Liver (tissue), 9 donors: ENCODE measurements around the gene TNFSF15. TPM values are rescaled to one million over a fixed set of nuclear protein-coding genes. Genes with fewer than 3 reads are reported as not detected.
A peak's percentile ranks its signal among the peaks of the same experiment; 100 is the strongest.
"Not testable (repeated sequence)": the region's sequence is repeated elsewhere in the genome, so short reads cannot be mapped to it uniquely, and the experiment has no call there.

Experiments
- DNase-seq: peaks from one replicate; pipeline ENCODE4 v3.0.0-alpha.2; 2017; ENCODE audit warnings: low spot score
- H3K27ac ChIP-seq, 2 donors: one replicate each; pipeline ENCODE4 v1.7.0; 2013; ENCODE audit warnings: inconsistent platforms in 2 of 2, low read length in 2 of 2, control low read depth in 1 of 2, low read depth in 1 of 2, mild to moderate bottlenecking in 1 of 2
- H3K27me3 ChIP-seq, 4 donors: one replicate each; pipeline versions ENCODE4 v1.6.1 to v1.7.0; 2013; ENCODE audit warnings: low read length in 3 of 4, inconsistent platforms in 1 of 4, mild to moderate bottlenecking in 1 of 4, moderate library complexity in 1 of 4; ENCODE audit not compliant: control insufficient read depth in 4 of 4, insufficient read depth in 4 of 4
- H3K36me3 ChIP-seq, 4 donors: one replicate each; pipeline versions ENCODE4 v1.6.1 to v1.7.0; 2013; ENCODE audit warnings: low read length in 3 of 4, mild to moderate bottlenecking in 3 of 4, low read depth in 1 of 4, moderate library complexity in 1 of 4; ENCODE audit not compliant: control insufficient read depth in 4 of 4, insufficient read depth in 3 of 4
- H3K4me1 ChIP-seq, 4 donors: one replicate each; pipeline versions ENCODE4 v1.6.1 to v1.7.0; 2013; ENCODE audit warnings: low read length in 3 of 4, mild to moderate bottlenecking in 3 of 4, moderate library complexity in 1 of 4; ENCODE audit not compliant: control insufficient read depth in 4 of 4, insufficient read depth in 4 of 4
- H3K4me3 ChIP-seq, 3 donors: one replicate each; pipeline versions ENCODE4 v1.6.1 to v1.7.0; 2013; ENCODE audit warnings: low read length in 3 of 3, control low read depth in 1 of 3, low read depth in 1 of 3, mild to moderate bottlenecking in 1 of 3
- H3K9ac ChIP-seq, 2 donors: one replicate each; pipeline ENCODE4 v1.7.0; 2013; ENCODE audit warnings: low read length in 2 of 2, mild to moderate bottlenecking in 2 of 2, moderate library complexity in 2 of 2, control low read depth in 1 of 2, low read depth in 1 of 2
- H3K9me3 ChIP-seq, 4 donors: one replicate each; pipeline versions ENCODE4 v1.6.1 to v1.7.0; 2013; ENCODE audit warnings: low read length in 3 of 4; ENCODE audit not compliant: control insufficient read depth in 4 of 4
- CTCF ChIP-seq: fragments of 150-350 bp; IDR thresholded peaks from 2 replicates; pipeline ENCODE4 v1.5.1; 2017; ENCODE audit warnings: improper control_type of control experiment, low read depth, low read length; ENCODE audit not compliant: missing input control
- EGR1 ChIP-seq, 2 donors: IDR thresholded peaks; 2 replicates each; pipeline ENCODE4 v1.6.1; 2016 to 2018; ENCODE audit warnings: antibody characterized with exemption in 2 of 2, low read depth in 2 of 2
- FOXA1 ChIP-seq: IDR thresholded peaks from 2 replicates; pipeline ENCODE4 v1.6.1; 2016; ENCODE audit warnings: antibody characterized with exemption
- FOXA2 ChIP-seq: IDR thresholded peaks from 2 replicates; pipeline ENCODE4 v1.6.1; 2016; ENCODE audit warnings: antibody characterized with exemption
- GABPA ChIP-seq, 2 donors: IDR thresholded peaks in 1 of 2; conservative IDR thresholded peaks in 1 of 2; 2 replicates each; pipeline ENCODE4 v1.6.1; 2016; ENCODE audit warnings: antibody characterized with exemption in 2 of 2, mild to moderate bottlenecking in 1 of 2, moderate library complexity in 1 of 2
- HNF4A ChIP-seq, 2 donors: conservative IDR thresholded peaks; 2 replicates each; pipeline ENCODE4 v1.6.1; 2016; ENCODE audit warnings: antibody characterized with exemption in 2 of 2, mild to moderate bottlenecking in 2 of 2
- JUND ChIP-seq, 2 donors: IDR thresholded peaks; 2 replicates each; pipeline ENCODE4 v1.6.1; 2016; ENCODE audit warnings: antibody characterized with exemption in 2 of 2
- RAD21 ChIP-seq, 2 donors: IDR thresholded peaks; 2 replicates each; pipeline ENCODE4 v1.6.1; 2016; ENCODE audit warnings: antibody characterized with exemption in 2 of 2, mild to moderate bottlenecking in 2 of 2
- RXRA ChIP-seq, 2 donors: IDR thresholded peaks; 2 replicates each; pipeline ENCODE4 v1.6.1; 2017 to 2018; ENCODE audit warnings: antibody characterized with exemption in 2 of 2, mild to moderate bottlenecking in 1 of 2
- SP1 ChIP-seq: IDR thresholded peaks from 2 replicates; pipeline ENCODE4 v1.6.1; 2018; ENCODE audit warnings: antibody characterized with exemption, mild to moderate bottlenecking
- TAF1 ChIP-seq: conservative IDR thresholded peaks from 2 replicates; pipeline ENCODE4 v1.6.1; 2016; ENCODE audit warnings: antibody characterized with exemption, mild to moderate bottlenecking
- YY1 ChIP-seq: IDR thresholded peaks from 2 replicates; pipeline ENCODE4 v1.6.1; 2016; ENCODE audit warnings: antibody characterized with exemption, mild to moderate bottlenecking
- WGBS: extraction: QIAGEN DNeasy Blood & Tissue Kit; methylation state at CpG from one replicate; pipeline ENCODE4 v1.1.7; 2013; 5-methylcytosine and 5-hydroxymethylcytosine counted together
- polyA plus RNA-seq, 2 donors: library from polyadenylated mRNA; stranded (reverse) in 1 of 2; unstranded in 1 of 2; fragments of 200-250 nt in 1 of 2; fragments of >200 nt in 1 of 2; fragmentation: Nextera tagmentation in 1 of 2; extraction: Ambion mirVana in 1 of 2; gene quantifications; one replicate each; pipeline versions ENCODE4 v1.2.1 to v1.2.3, GENCODE V29; 2013 to 2015
- total RNA-seq, 2 donors: library from RNA; depleted of rRNA; stranded (reverse); fragments of >200 nt; gene quantifications; one replicate each; pipeline ENCODE4 v1.2.3, GENCODE V29; 2014
- TF ChIP-seq, protein P1 (sequence below): IDR thresholded peaks from 2 replicates; pipeline ENCODE4 v1.6.1; 2016; ENCODE audit warnings: antibody characterized with exemption
- TF ChIP-seq, protein P2 (sequence below): IDR thresholded peaks from 2 replicates; pipeline ENCODE4 v1.6.1; 2016; ENCODE audit warnings: antibody characterized with exemption
- donor health status: healthy.
- donor health status: healthy.
- donor health status: healthy.
- donor health status: healthy.
- donor health status: healthy.

The TNFSF15 gene
- total and polyA plus RNA-seq, 4 donors, result 0.01 to 0.42 (median 0.08) TPM; not detected in 1

GRCh38 chr9:114741521-114741920 is 64.3 kb downstream of the TNFSF15 start:
- H3K9me3 ChIP-seq, H3K36me3 ChIP-seq, H3K27ac ChIP-seq, H3K27me3 ChIP-seq, DNase-seq, H3K4me3 ChIP-seq, H3K9ac ChIP-seq, H3K4me1 ChIP-seq: not testable (repeated sequence)
- WGBS, result 97% methylated on average over 1 of the region's 1 CpG
- peak in 1 of 2 donors; percentile 15 for TF ChIP-seq RAD21 (IDR thresholded peaks at IDR 0.05)

DNA sequence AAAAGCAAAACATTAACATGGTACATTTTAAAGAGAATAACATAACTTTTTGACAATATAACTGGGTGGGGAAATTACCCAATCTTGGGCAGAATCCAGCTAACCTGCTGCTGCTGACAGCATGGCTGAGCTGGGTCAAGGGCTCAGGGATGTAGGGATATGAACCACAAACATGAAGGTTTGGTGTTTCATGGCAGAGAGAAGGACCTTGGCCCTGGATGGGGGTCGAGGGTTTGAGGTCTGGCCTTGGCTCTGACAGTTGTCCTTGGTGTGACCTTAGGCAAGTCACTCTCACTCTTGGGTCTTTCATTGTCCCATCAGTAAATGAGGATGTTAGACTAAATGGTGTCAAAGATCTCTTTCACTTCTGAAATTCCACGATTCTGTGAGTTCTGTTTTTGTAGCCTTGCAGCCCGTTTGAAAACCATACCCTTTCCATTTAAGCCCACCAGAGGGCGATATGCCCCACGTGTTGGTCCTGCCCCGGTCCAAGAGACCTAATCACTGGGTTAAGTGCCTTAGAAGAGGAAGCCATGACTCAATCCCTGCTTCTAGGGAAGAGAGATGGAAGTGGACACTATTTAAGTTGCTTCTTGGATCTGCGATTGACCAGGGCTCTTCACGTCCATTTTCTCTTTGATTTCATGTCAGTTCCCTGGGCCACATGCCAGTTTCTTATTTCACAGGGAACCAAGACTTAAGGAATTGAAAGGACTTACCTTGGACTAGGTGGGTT is 67.1 kb downstream of the TNFSF15 start:
- Histone ChIP-seq H3K9me3 (no peaks in the 10 kb centered on the region), H3K27me3 (no peaks in the 10 kb centered on the region), H3K36me3 (no peaks in the 10 kb centered on the region), H3K4me3 (no peak overlapping the region), H3K27ac (no peak overlapping the region), H3K9ac (no peak overlapping the region), H3K4me1 (peaks cover 1 to 7% (median 5%) of the 10 kb centered on the region in 4 donors)
- peak; percentile 55 for DNase-seq
- 15% methylated on average over 8 of the region's 8 CpGs for WGBS
- TF ChIP-seq HNF4A (conservative IDR thresholded peaks at IDR 0.05) (peak in 1 of 2 donors; percentile 29), RAD21 (IDR thresholded peaks at IDR 0.05) (peak; percentile 100), EGR1 (IDR thresholded peaks at IDR 0.05; ENCODE audit: low read depth in 2 of 2) (no peak), TAF1 (no peak), CTCF (peak; percentile 94), RXRA (IDR thresholded peaks at IDR 0.05) (peak in 1 of 2 donors; percentile 40)

DNA sequence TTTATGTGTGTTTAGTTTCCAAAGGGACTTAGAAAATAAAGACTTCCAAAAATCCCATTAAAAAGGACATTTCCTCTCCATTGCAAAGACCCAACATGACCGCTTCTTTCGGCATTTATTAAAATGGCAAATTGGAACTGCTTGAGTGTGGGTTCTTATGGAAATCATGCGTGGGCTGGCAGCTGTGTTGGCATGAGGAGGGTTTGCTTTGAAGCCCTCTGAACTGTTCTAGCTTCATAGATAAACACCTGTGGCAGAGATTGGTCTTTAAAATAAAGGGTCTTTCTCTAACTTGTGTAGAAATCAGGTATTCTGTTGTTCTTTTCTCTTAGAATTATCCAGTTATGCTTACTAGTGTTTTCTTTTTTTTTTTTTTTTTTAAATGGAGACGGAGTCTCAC is 68.0 kb downstream of the TNFSF15 start:
- WGBS, result 87% methylated on average over 4 of the region's 4 CpGs
- DNase-seq, result no peak
- H3K9me3 ChIP-seq, result no peaks in the 10 kb centered on the region
- TF ChIP-seq RXRA (IDR thresholded peaks at IDR 0.05), result no peak
- no peak for TF ChIP-seq TAF1
- no peak for TF ChIP-seq FOXA2
- no peak for TF ChIP-seq GABPA (IDR thresholded peaks at IDR 0.05 in 1 of 2, conservative IDR thresholded peaks at IDR 0.05 in 1 of 2)
- no peak for TF ChIP-seq FOXA1
- TF ChIP-seq, protein P1, sequence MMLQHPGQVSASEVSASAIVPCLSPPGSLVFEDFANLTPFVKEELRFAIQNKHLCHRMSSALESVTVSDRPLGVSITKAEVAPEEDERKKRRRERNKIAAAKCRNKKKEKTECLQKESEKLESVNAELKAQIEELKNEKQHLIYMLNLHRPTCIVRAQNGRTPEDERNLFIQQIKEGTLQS, result no peak
- TF ChIP-seq RAD21 (IDR thresholded peaks at IDR 0.05), result no peak
- no peak for TF ChIP-seq CTCF
- TF ChIP-seq, protein P2, sequence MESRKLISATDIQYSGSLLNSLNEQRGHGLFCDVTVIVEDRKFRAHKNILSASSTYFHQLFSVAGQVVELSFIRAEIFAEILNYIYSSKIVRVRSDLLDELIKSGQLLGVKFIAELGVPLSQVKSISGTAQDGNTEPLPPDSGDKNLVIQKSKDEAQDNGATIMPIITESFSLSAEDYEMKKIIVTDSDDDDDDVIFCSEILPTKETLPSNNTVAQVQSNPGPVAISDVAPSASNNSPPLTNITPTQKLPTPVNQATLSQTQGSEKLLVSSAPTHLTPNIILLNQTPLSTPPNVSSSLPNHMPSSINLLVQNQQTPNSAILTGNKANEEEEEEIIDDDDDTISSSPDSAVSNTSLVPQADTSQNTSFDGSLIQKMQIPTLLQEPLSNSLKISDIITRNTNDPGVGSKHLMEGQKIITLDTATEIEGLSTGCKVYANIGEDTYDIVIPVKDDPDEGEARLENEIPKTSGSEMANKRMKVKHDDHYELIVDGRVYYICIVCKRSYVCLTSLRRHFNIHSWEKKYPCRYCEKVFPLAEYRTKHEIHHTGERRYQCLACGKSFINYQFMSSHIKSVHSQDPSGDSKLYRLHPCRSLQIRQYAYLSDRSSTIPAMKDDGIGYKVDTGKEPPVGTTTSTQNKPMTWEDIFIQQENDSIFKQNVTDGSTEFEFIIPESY, result no peak
- TF ChIP-seq JUND (IDR thresholded peaks at IDR 0.05), result no peak
- TF ChIP-seq SP1, result no peak
- TF ChIP-seq EGR1 (IDR thresholded peaks at IDR 0.05; ENCODE audit: low read depth in 2 of 2), result no peak
- TF ChIP-seq YY1, result no peak
- H3K27ac ChIP-seq, result no peak overlapping the region
- no peak overlapping the region for H3K4me3 ChIP-seq
- peaks cover 0 to 3% (median under 1%) of the 10 kb centered on the region in 4 donors for H3K4me1 ChIP-seq
- no peaks in the 10 kb centered on the region for H3K27me3 ChIP-seq
- no peaks in the 10 kb centered on the region for H3K36me3 ChIP-seq
- no peak overlapping the region for H3K9ac ChIP-seq
